H1 (cell line): ENCODE data around the gene GTSF1L.

ENCODE experiments used
- ATF3 ChIP-seq: IDR thresholded peaks from 2 replicates; pipeline ENCODE4 v1.6.1; 2011; ENCODE audit warnings: low read depth, mild to moderate bottlenecking, low read length; ENCODE audit not compliant: insufficient read depth
- BCL11A ChIP-seq, 2 experiments: IDR thresholded peaks; one replicate each; pipeline ENCODE4 v1.6.1; 2011; ENCODE audit warnings: low read depth in 2 of 2, low read length in 2 of 2, mild to moderate bottlenecking in 2 of 2
- CEBPB ChIP-seq: IDR thresholded peaks from 2 replicates; pipeline ENCODE4 v1.6.1; 2012; ENCODE audit warnings: low read depth, low read length
- CTCF ChIP-seq, 3 experiments: IDR thresholded peaks; 1 replicate in 2 of 3; 2 replicates in 1 of 3; pipeline versions ENCODE4 v1.5.1 to v1.6.1; 2011; ENCODE audit warnings: low read length in 3 of 3, mild to moderate bottlenecking in 3 of 3, inconsistent platforms in 2 of 3, low read depth in 1 of 3, moderate library complexity in 1 of 3; ENCODE audit not compliant: insufficient read depth in 1 of 3; ENCODE audit errors: control extremely low read depth in 1 of 3
- EP300 ChIP-seq, 2 experiments: IDR thresholded peaks; 1 replicate in 1 of 2; 2 replicates in 1 of 2; pipeline ENCODE4 v1.6.1; 2011 to 2012; ENCODE audit warnings: low read depth in 2 of 2, low read length in 2 of 2, mild to moderate bottlenecking in 2 of 2, borderline replicate concordance in 1 of 2, inconsistent platforms in 1 of 2, moderate library complexity in 1 of 2
- EZH2 ChIP-seq: fragments of 200-600 bp; sonication (generic); IDR thresholded peaks from 2 replicates; pipeline ENCODE4 v1.7.1; 2012; ENCODE audit warnings: low read depth, mild to moderate bottlenecking, moderate library complexity, low read length, inconsistent platforms; ENCODE audit not compliant: severe bottlenecking
- GTF2F1 ChIP-seq: IDR thresholded peaks from 2 replicates; pipeline ENCODE4 v1.6.1; 2012; ENCODE audit warnings: low read depth, low read length, improper control_type of control experiment, borderline replicate concordance
- MAX ChIP-seq: IDR thresholded peaks from 2 replicates; pipeline ENCODE4 v1.6.1; 2012; ENCODE audit warnings: inconsistent platforms
- POLR2A ChIP-seq, 2 experiments: IDR thresholded peaks; 1 replicate in 1 of 2; 2 replicates in 1 of 2; pipeline ENCODE4 v1.6.1; 2011; ENCODE audit warnings: low read depth in 2 of 2, low read length in 2 of 2, mild to moderate bottlenecking in 2 of 2; ENCODE audit errors: control extremely low read depth in 1 of 2
- POLR2AphosphoS5 ChIP-seq: IDR thresholded peaks from 2 replicates; pipeline ENCODE4 v1.6.1; 2011; ENCODE audit warnings: low read depth, low read length
- SAP30 ChIP-seq: fragments of 300-600 bp; sonication (generic); IDR thresholded peaks from 2 replicates; pipeline ENCODE4 v1.7.1; 2012; ENCODE audit warnings: low read length, moderate library complexity, mild to moderate bottlenecking, inconsistent platforms; ENCODE audit not compliant: insufficient read depth, insufficient replicate concordance
- TAF1 ChIP-seq: IDR thresholded peaks from 2 replicates; pipeline ENCODE4 v1.6.1; 2011; ENCODE audit warnings: mild to moderate bottlenecking, low read depth, low read length
- TEAD4 ChIP-seq: IDR thresholded peaks from 2 replicates; pipeline ENCODE4 v1.6.1; 2012; ENCODE audit warnings: low read depth, low read length, inconsistent platforms, mixed read lengths
- USF2 ChIP-seq: IDR thresholded peaks from 2 replicates; pipeline ENCODE4 v1.6.1; 2011; ENCODE audit warnings: low read length, improper control_type of control experiment

- TF ChIP-seq CTCF (IDR thresholded peaks at IDR 0.05; ENCODE audit: control extremely low read depth in 1 of 3, insufficient read depth in 1 of 3, low read depth in 1 of 3, low read length in 3 of 3) (no peak), BCL11A (IDR thresholded peaks at IDR 0.05; ENCODE audit: low read depth in 2 of 2, low read length in 2 of 2) (no peak), ATF3 (no peak), EP300 (IDR thresholded peaks at IDR 0.05; ENCODE audit: borderline replicate concordance in 1 of 2, low read depth in 2 of 2, low read length in 2 of 2) (no peak), USF2 (no peak), EZH2 (no peak), TEAD4 (no peak), MAX (no peak), GTF2F1 (no peak), TAF1 (no peak), POLR2AphosphoS5 (no peak), POLR2A (IDR thresholded peaks at IDR 0.05; ENCODE audit: control extremely low read depth in 1 of 2, low read depth in 2 of 2, low read length in 2 of 2) (no peak), CEBPB (no peak), SAP30 (no peak)
These were observed 32.0 kb downstream of the GTSF1L start for GRCh38 chr20:43694763-43695162.
